Measurements from ENCODE around the gene IQSEC2.

The IQSEC2 gene

GRCh38 chrX:53321230-53321942 is 40.0 kb upstream of the IQSEC2 start:
- no peak for DNase-seq (ENCODE audit: low read depth in 1 of 2, low spot score in 1 of 2)
- Histone ChIP-seq H3K27me3 (ENCODE audit: insufficient read depth, poor library complexity, severe bottlenecking) (peaks cover 35% of the 10 kb centered on the region), H3K27ac (replicated peaks) (no peak overlapping the region), H3K4me3 (replicated peaks; ENCODE audit: insufficient read depth, low read length) (peak overlapping the region; percentile 45)
- TF ChIP-seq CTCF (IDR thresholded peaks at IDR 0.05; ENCODE audit: insufficient read depth, low read length) (no peak), POLR2AphosphoS5 (IDR thresholded peaks at IDR 0.05; ENCODE audit: low read depth) (no peak), REST (IDR thresholded peaks at IDR 0.05; ENCODE audit: insufficient replicate concordance, low read depth) (no peak), GABPA (IDR thresholded peaks at IDR 0.05; ENCODE audit: low read depth) (no peak)

- Histone ChIP-seq H3K4me3 (replicated peaks; ENCODE audit: insufficient read depth, low read length) (peak overlapping the region; percentile 45), H3K27ac (replicated peaks) (no peak overlapping the region), H3K27me3 (ENCODE audit: insufficient read depth, poor library complexity, severe bottlenecking) (peaks cover 35% of the 10 kb centered on the region)
- DNase-seq (ENCODE audit: low read depth in 1 of 2, low spot score in 1 of 2): no peak
- TF ChIP-seq POLR2AphosphoS5 (IDR thresholded peaks at IDR 0.05; ENCODE audit: low read depth) (no peak), GABPA (IDR thresholded peaks at IDR 0.05; ENCODE audit: low read depth) (no peak), SPI1 (IDR thresholded peaks at IDR 0.05; ENCODE audit: borderline replicate concordance, low read depth) (no peak), CTCF (IDR thresholded peaks at IDR 0.05; ENCODE audit: insufficient read depth, low read length) (no peak), REST (IDR thresholded peaks at IDR 0.05; ENCODE audit: insufficient replicate concordance, low read depth) (no peak)
These were observed 39.3 kb upstream of the IQSEC2 start for GRCh38 chrX:53320543-53321229.

- no peak for TF ChIP-seq CTCF (IDR thresholded peaks at IDR 0.05; ENCODE audit: insufficient read depth, low read length)
- TF ChIP-seq SPI1 (IDR thresholded peaks at IDR 0.05; ENCODE audit: borderline replicate concordance, low read depth): no peak
- no peak for TF ChIP-seq POLR2AphosphoS5 (IDR thresholded peaks at IDR 0.05; ENCODE audit: low read depth)
- TF ChIP-seq REST (IDR thresholded peaks at IDR 0.05; ENCODE audit: insufficient replicate concordance, low read depth): no peak
- TF ChIP-seq GABPA (IDR thresholded peaks at IDR 0.05; ENCODE audit: low read depth): no peak
- peaks cover 33% of the 10 kb centered on the region for H3K27me3 ChIP-seq (ENCODE audit: insufficient read depth, poor library complexity, severe bottlenecking)
- DNase-seq (ENCODE audit: low read depth in 1 of 2, low spot score in 1 of 2): no peak
- peak overlapping the region; percentile 45 for H3K4me3 ChIP-seq (replicated peaks; ENCODE audit: insufficient read depth, low read length)
- no peak overlapping the region for H3K27ac ChIP-seq (replicated peaks)
These were observed 38.5 kb upstream of the IQSEC2 start for GRCh38 chrX:53319614-53320542.

All from HL-60 (cell line).